HG03103 (cell line): ENCODE data around the gene A2M.
"Not testable (repeated sequence)": the region's sequence is repeated elsewhere in the genome, so short reads cannot be mapped to it uniquely, and the experiment has no call there.

ENCODE experiments used
- ATAC-seq: cut with Tn5 transposase; IDR thresholded peaks from one replicate; pipeline ENCODE4 v1.9.1; 2021; ENCODE audit warnings: low read depth; ENCODE audit not compliant: unreplicated experiment

Gene A2M

GRCh38 chr12:9115731-9116559 is at the start of gene A2M:
TSS of gene A2M (minus strand) at chr12:9115919. CDS start at chr12:9115849, 70 bp downstream.
- no peak for ATAC-seq

GRCh38 chr12:9163392-9163791 is 47.7 kb upstream of the A2M start:
- ATAC-seq = no peak

- ATAC-seq = no peak
These were observed 40.4 kb upstream of the A2M start for GRCh38 chr12:9156119-9156518.

- no peak for ATAC-seq
These were observed 33.7 kb upstream of the A2M start for GRCh38 chr12:9149372-9149771.

GRCh38 chr12:9148926-9149325 is 33.2 kb upstream of the A2M start:
- ATAC-seq = no peak

- ATAC-seq = no peak
These were observed 31.7 kb upstream of the A2M start for GRCh38 chr12:9147461-9147860.

GRCh38 chr12:9144730-9145106 is 29.0 kb upstream of the A2M start:
- no peak for ATAC-seq

- no peak for ATAC-seq
These were observed 28.4 kb upstream of the A2M start for GRCh38 chr12:9143929-9144729.

GRCh38 chr12:9143137-9143536 is 27.4 kb upstream of the A2M start:
- ATAC-seq = no peak

- not testable (repeated sequence) for ATAC-seq
These were observed 24.0 kb upstream of the A2M start for GRCh38 chr12:9139588-9140290.

GRCh38 chr12:9135903-9136310 is 20.2 kb upstream of the A2M start:
- no peak for ATAC-seq

- ATAC-seq = no peak
These were observed 19.4 kb upstream of the A2M start for GRCh38 chr12:9134981-9135628.

GRCh38 chr12:9133216-9133916 is 17.6 kb upstream of the A2M start:
- no peak for ATAC-seq

GRCh38 chr12:9132008-9132535 is 16.4 kb upstream of the A2M start:
- ATAC-seq = no peak

GRCh38 chr12:9130244-9130643 is 14.5 kb upstream of the A2M start:
- no peak for ATAC-seq

- no peak for ATAC-seq
These were observed 12.4 kb upstream of the A2M start for GRCh38 chr12:9127936-9128663.

GRCh38 chr12:9127484-9127883 is 11.8 kb upstream of the A2M start:
- no peak for ATAC-seq

- no peak for ATAC-seq
These were observed 8.8 kb upstream of the A2M start for GRCh38 chr12:9124383-9125031.
